Stromal cell of bone marrow (primary cell): Measurements from ENCODE around the gene FCN3.
A peak's percentile ranks its signal among the peaks of the same experiment; 100 is the strongest.

Experiments used
- DNase-seq: peaks from one replicate; pipeline ENCODE4 v3.0.0-alpha.2; 2012; ENCODE audit warnings: low read depth

FCN3 gene

GRCh38 chr1:27358038-27358927 is 16.3 kb downstream of the FCN3 start:
- no peak for DNase-seq

GRCh38 chr1:27357281-27358037 is 17.2 kb downstream of the FCN3 start:
- no peak for DNase-seq

- no peak for DNase-seq
Measured at GRCh38 chr1:27356619-27357280, 17.9 kb downstream of the FCN3 start.

- no peak for DNase-seq
Measured at GRCh38 chr1:27356277-27356618, 18.4 kb downstream of the FCN3 start.

GRCh38 chr1:27355683-27356082 is 18.9 kb downstream of the FCN3 start:
- no peak for DNase-seq

- no peak for DNase-seq
Measured at GRCh38 chr1:27353629-27354028, 21.0 kb downstream of the FCN3 start.

- DNase-seq = no peak
Measured at GRCh38 chr1:27353166-27353565, 21.5 kb downstream of the FCN3 start.

GRCh38 chr1:27351541-27352107 is 23.0 kb downstream of the FCN3 start:
- no peak for DNase-seq

GRCh38 chr1:27350663-27351540 is 23.7 kb downstream of the FCN3 start:
- no peak for DNase-seq

- DNase-seq = peak; percentile 21
Measured at GRCh38 chr1:27349784-27350662, 24.6 kb downstream of the FCN3 start.

GRCh38 chr1:27348861-27349783 is 25.5 kb downstream of the FCN3 start:
- no peak for DNase-seq

GRCh38 chr1:27346991-27347624 is 27.5 kb downstream of the FCN3 start:
- no peak for DNase-seq

- no peak for DNase-seq
Measured at GRCh38 chr1:27346357-27346756, 28.3 kb downstream of the FCN3 start.

- no peak for DNase-seq
Measured at GRCh38 chr1:27345272-27345671, 29.4 kb downstream of the FCN3 start.

GRCh38 chr1:27343639-27344025 is 31.0 kb downstream of the FCN3 start:
- no peak for DNase-seq

GRCh38 chr1:27342778-27343638 is 31.6 kb downstream of the FCN3 start:
- DNase-seq = no peak

GRCh38 chr1:27342391-27342777 is 32.2 kb downstream of the FCN3 start:
- DNase-seq = no peak
